Measurements from ENCODE around the gene USP50.
"Not testable (repeated sequence)": the region's sequence is repeated elsewhere in the genome, so short reads cannot be mapped to it uniquely, and the experiment has no call there.

Gene USP50

DNA sequence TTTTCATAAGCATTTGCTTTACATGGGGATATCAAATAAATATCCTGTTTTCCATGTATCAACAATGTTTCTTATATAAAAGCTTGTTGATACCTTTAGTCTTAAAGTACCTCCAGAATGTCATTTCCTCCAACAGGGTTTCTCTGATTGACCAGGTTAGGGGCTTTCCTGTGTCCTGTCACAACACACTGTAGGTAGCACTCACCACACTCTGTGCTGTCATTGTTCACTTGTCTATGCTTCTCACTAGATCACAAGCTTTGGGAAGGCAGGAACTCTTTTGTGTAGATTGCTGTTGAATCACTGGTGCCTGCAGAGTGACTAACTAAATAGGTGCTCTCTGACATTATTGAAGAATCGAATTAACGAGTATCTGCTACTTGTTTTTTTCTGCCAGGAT lies 49.8 kb downstream of the USP50 start:
- no peak for DNase-seq (ENCODE audit: low spot score)
- TF ChIP-seq, protein P1, sequence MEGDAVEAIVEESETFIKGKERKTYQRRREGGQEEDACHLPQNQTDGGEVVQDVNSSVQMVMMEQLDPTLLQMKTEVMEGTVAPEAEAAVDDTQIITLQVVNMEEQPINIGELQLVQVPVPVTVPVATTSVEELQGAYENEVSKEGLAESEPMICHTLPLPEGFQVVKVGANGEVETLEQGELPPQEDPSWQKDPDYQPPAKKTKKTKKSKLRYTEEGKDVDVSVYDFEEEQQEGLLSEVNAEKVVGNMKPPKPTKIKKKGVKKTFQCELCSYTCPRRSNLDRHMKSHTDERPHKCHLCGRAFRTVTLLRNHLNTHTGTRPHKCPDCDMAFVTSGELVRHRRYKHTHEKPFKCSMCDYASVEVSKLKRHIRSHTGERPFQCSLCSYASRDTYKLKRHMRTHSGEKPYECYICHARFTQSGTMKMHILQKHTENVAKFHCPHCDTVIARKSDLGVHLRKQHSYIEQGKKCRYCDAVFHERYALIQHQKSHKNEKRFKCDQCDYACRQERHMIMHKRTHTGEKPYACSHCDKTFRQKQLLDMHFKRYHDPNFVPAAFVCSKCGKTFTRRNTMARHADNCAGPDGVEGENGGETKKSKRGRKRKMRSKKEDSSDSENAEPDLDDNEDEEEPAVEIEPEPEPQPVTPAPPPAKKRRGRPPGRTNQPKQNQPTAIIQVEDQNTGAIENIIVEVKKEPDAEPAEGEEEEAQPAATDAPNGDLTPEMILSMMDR (IDR thresholded peaks at IDR 0.05; ENCODE audit: borderline replicate concordance, control extremely low read depth, extremely low read depth, insufficient read depth, missing control alignments), result no peak
- in situ Hi-C loops (cut with MboI; ENCODE audit: low sequenced_read_pairs, unreplicated experiment), result no loop called here

DNA sequence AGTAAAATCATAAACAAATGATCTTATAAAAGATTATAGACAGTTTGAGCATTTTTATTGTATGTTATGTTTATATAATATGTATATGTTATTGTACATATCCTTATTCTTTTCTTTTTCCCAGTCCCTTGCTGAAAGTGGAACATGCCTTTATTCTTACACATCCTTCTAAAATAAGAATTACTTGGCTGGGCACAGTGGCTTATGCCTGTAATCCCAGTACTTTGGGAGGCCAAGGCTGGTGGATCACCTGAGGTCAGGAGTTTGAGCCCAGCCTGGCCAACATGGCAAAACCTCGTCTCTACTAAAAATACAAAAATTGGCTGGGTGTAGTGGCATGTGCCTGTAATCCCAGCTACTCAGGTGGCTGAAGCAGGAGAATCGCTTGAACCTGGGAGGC lies 51.9 kb downstream of the USP50 start:
- in situ Hi-C loops (cut with MboI; ENCODE audit: low sequenced_read_pairs, unreplicated experiment); DNase-seq (ENCODE audit: low spot score): not testable (repeated sequence)

DNA sequence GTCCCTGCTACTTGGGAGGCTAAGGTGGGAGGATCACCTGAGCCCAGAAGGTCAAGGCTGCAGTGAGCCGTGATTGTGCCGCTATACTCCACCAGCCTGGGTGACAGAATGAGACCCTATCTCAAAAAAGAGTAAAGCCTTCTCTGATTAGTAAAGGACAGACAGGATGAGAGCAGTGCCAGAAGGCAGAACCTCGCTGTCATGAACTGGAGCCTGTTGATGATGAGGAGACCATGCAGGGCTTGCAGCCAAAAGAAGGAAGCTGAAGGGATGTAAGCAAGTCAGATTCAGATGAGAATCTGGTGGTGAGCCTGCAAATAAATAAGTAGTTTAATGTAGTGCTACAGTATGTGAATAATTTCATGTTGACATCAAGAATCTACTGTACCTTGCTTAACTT lies 52.8 kb downstream of the USP50 start:
- in situ Hi-C loops (cut with MboI; ENCODE audit: low sequenced_read_pairs, unreplicated experiment), result no loop called here
- TF ChIP-seq, protein P1 (IDR thresholded peaks at IDR 0.05; ENCODE audit: borderline replicate concordance, control extremely low read depth, extremely low read depth, insufficient read depth, missing control alignments), result no peak
- DNase-seq (ENCODE audit: low spot score), result no peak

DNA sequence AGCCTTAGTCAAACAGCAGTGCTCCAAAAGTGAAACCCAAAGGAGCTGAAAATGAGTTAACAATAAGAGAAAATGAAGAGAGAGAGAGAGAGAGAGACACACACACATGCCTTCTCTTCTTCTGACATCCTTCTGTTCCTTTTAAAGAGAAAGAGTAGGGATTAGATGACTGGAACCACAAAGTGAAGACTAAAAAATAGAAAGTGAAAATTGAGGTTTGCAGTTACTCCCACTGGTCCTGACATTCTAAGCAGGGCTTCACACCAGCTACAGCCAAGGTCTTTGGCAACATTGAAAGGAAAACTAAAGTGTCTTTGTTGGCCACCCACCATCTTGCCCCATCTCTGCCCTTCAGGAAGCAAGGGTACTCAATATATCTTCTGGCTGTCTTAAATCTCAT lies 59.2 kb downstream of the USP50 start:
- in situ Hi-C loops (cut with MboI; ENCODE audit: low sequenced_read_pairs, unreplicated experiment), result no loop called here

DNA sequence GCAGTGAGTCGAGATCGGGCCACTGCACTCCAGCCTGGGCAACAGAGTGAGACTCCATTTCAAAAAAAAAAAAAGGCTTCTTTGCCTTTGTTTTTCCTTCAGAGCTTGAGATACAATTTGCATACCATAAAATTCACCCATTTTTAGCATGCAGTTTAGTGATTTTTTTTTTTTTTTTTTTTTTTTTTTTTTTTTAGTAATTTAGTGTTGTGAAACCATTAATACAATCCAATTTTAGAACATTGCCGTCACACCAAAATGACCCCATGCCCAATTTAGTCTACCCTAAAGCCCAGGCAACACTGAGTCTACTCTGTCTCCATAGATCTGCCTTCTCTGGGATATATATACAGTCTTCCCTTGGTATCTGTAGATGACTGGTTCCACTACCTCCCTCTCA lies 61.1 kb downstream of the USP50 start:
- in situ Hi-C loops (cut with MboI; ENCODE audit: low sequenced_read_pairs, unreplicated experiment), result no loop called here
- TF ChIP-seq, protein P1 (IDR thresholded peaks at IDR 0.05; ENCODE audit: borderline replicate concordance, control extremely low read depth, extremely low read depth, insufficient read depth, missing control alignments), result no peak

More for the DNA sequence above, 59.2 kb downstream of the USP50 start:
- peak; percentile 30 for DNase-seq (ENCODE audit: low spot score)
- TF ChIP-seq, protein P1 (IDR thresholded peaks at IDR 0.05; ENCODE audit: borderline replicate concordance, control extremely low read depth, extremely low read depth, insufficient read depth, missing control alignments), result no peak

DNA sequence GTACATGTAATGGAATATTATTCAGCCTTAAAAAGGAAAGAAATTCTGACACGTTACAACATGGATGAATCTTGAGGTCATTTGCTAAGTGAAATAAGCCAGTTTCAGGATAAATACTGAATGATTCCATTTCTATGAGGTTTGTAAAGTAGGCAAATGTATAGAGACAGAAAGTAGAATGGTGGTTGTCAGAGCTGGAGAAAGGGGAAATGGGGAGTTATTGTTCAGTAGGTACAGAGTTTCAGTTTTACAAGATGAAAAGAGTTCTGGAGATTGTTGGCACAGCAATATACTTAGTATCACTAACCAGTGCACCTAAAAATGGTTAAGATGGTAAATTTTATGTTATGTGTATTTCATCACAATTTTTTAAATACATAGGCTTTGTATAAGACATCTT lies 61.7 kb downstream of the USP50 start:
- in situ Hi-C loops (cut with MboI; ENCODE audit: low sequenced_read_pairs, unreplicated experiment), result no loop called here
- TF ChIP-seq, protein P1 (IDR thresholded peaks at IDR 0.05; ENCODE audit: borderline replicate concordance, control extremely low read depth, extremely low read depth, insufficient read depth, missing control alignments), result no peak

More for the DNA sequence above, 61.1 kb downstream of the USP50 start:
- no peak for DNase-seq (ENCODE audit: low spot score)

DNA sequence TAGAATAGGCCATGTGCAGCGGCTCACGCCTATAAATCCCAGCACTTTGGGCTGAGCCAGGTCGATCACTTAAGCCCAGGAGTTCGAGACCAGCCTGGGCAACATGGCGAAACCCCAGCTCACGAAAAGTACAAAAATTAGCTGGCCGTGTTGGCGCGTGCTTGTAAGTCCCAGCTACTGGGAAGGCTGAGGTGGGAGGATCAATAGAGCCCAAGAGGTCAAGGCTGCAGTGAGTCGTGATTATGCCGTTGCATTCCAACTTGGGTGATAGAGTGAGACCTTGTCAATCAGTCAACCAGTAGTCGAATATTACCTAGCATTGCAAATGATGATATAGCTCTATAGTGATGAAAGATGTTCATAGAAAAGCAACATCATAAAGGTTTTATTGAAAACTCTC lies 70.3 kb downstream of the USP50 start:
- DNase-seq (ENCODE audit: low spot score), result no peak
- TF ChIP-seq, protein P1 (IDR thresholded peaks at IDR 0.05; ENCODE audit: borderline replicate concordance, control extremely low read depth, extremely low read depth, insufficient read depth, missing control alignments), result no peak
- in situ Hi-C loops (cut with MboI; ENCODE audit: low sequenced_read_pairs, unreplicated experiment), result no loop called here

More for the DNA sequence above, 61.7 kb downstream of the USP50 start:
- DNase-seq (ENCODE audit: low spot score), result no peak

Measured in GM13976 (cell line).